OCI-LY3 (cell line): ENCODE data around the gene LGR4.

Source experiments
- EZH2phosphoT487 ChIP-seq: fragments of 200-600 bp; shearing (Covaris generic); IDR thresholded peaks from 2 replicates; pipeline ENCODE4 v1.6.1; 2018; ENCODE audit warnings: antibody characterized with exemption, mixed run types, low read depth
- TF ChIP-seq, protein P1 (sequence below): fragments of 200-600, 300-600 bp; sonication (generic); IDR thresholded peaks from 2 replicates; pipeline ENCODE4 v1.5.1; 2014; ENCODE audit warnings: antibody characterized with exemption, low read length, low read depth

DNA sequence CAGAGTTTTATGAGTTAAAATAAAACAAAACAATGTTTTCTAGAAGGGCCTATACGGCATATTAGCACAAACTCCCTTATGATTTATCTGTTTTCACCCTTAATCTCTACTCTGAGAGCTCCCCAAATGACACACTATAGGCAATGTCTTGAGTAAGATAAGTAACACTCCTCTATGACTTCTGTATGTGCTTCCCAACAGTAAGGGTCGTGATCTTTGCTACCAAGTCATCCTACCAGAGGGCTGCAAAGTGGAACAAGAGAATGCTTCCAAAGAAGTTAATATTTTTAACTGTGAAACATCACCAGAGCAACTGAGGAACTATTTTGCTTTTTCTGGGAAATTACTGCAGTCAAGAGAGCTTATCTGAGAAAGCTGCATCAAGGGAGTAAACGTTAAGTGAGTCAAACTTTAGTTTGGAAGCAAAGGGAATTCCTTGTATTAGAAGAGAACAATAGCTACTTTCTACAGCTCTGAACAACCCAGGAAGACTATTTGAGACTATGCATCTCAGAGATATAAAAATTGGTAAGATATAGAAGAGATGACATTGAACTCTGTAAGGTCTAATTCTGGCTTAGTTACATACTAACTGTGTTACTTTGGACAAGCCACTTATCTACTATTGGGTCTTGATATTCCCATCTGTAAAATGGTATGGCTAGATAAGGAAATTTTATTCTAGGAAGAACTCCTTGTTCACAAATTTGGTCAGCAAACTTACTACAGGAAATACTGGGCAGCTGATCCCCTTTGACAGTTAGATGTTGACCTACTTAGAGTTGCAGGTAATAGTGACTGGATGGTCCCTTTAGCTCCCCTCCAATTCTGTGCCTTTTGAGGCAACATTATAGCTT is 65.9 kb downstream of the LGR4 start:
- TF ChIP-seq, protein P1, sequence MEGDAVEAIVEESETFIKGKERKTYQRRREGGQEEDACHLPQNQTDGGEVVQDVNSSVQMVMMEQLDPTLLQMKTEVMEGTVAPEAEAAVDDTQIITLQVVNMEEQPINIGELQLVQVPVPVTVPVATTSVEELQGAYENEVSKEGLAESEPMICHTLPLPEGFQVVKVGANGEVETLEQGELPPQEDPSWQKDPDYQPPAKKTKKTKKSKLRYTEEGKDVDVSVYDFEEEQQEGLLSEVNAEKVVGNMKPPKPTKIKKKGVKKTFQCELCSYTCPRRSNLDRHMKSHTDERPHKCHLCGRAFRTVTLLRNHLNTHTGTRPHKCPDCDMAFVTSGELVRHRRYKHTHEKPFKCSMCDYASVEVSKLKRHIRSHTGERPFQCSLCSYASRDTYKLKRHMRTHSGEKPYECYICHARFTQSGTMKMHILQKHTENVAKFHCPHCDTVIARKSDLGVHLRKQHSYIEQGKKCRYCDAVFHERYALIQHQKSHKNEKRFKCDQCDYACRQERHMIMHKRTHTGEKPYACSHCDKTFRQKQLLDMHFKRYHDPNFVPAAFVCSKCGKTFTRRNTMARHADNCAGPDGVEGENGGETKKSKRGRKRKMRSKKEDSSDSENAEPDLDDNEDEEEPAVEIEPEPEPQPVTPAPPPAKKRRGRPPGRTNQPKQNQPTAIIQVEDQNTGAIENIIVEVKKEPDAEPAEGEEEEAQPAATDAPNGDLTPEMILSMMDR = no peak
- no peak for TF ChIP-seq EZH2phosphoT487
